HG03520 (cell line): ENCODE data around the gene CLK2.
"Not testable (repeated sequence)": the region's sequence is repeated elsewhere in the genome, so short reads cannot be mapped to it uniquely, and the experiment has no call there.

Source experiments
- ATAC-seq: cut with Tn5 transposase; IDR thresholded peaks from one replicate; pipeline ENCODE4 v1.9.1; 2021; ENCODE audit warnings: mild to moderate bottlenecking, moderate library complexity; ENCODE audit not compliant: unreplicated experiment

CLK2 gene

DNA sequence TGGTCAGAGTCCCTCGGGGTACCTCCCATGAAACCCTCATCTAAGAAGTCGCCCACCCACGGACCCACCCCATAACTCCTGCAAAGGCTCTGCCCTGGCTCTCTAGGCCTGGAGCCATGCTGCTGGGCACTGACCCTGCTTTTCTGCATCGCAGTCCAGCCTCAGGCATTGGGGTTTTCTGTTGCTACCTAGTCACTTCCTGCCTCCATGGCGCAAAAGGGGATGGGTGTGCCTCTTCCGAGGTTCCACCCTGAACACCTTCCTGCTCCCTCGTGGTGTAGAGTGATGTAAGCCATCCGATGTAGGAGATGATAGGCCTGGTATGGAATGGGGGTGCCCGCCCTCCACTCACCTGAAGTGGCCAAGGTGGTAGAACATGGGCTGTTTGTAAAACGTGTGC lies 58.6 kb downstream of the CLK2 start:
- not testable (repeated sequence) for ATAC-seq
